BE2C (cell line): ENCODE measurements around the gene DNTT.

Experiments
- DNase-seq: peaks from one replicate; pipeline ENCODE4 v3.0.0-alpha.2; 2020
- H3K27me3 ChIP-seq: fragments of 250-450 bp; sonication (Bioruptor Pico); 2 replicates; pipeline ENCODE4 v1.5.1; 2020; ENCODE audit warnings: mild to moderate bottlenecking
- H3K36me3 ChIP-seq: fragments of 250-450 bp; sonication (Bioruptor Pico); 2 replicates; pipeline ENCODE4 v1.5.1; 2020; ENCODE audit warnings: mild to moderate bottlenecking
- H3K4me1 ChIP-seq: fragments of 250-450 bp; sonication (Bioruptor Pico); 2 replicates; pipeline ENCODE4 v1.5.1; 2020
- H3K4me3 ChIP-seq: 2 replicates; pipeline ENCODE4 v1.5.1; 2011; ENCODE audit warnings: low read depth, low read length
- H3K9me3 ChIP-seq: fragments of 250-450 bp; sonication (Bioruptor Pico); 2 replicates; pipeline ENCODE4 v1.5.1; 2020
- TF ChIP-seq, protein P1 (sequence below): IDR thresholded peaks from 2 replicates; pipeline ENCODE4 v1.5.1; 2012; ENCODE audit warnings: mild to moderate bottlenecking, low read depth, low read length

Gene DNTT

DNA sequence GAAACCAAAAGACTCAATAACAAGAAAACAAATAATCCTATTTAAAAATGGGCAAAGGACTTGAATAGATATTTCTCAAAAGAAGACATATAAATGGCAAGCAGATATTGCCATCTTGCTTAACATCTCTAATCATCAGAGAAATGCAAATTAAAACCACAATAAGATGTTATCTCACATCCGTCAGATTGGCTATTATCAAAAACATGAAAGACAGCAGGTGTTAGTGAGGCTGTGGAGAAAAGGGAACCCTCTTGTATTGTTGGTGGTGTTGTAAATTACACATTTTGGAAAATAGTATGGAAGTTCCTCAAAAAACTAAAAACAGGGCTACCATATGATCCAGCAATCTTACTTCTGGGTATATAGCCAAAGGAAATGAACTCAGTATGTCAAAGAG, 28.9 kb downstream of the DNTT start:
- H3K4me3 ChIP-seq = no peak overlapping the region
- no peaks in the 10 kb centered on the region for H3K4me1 ChIP-seq
- TF ChIP-seq, protein P1, sequence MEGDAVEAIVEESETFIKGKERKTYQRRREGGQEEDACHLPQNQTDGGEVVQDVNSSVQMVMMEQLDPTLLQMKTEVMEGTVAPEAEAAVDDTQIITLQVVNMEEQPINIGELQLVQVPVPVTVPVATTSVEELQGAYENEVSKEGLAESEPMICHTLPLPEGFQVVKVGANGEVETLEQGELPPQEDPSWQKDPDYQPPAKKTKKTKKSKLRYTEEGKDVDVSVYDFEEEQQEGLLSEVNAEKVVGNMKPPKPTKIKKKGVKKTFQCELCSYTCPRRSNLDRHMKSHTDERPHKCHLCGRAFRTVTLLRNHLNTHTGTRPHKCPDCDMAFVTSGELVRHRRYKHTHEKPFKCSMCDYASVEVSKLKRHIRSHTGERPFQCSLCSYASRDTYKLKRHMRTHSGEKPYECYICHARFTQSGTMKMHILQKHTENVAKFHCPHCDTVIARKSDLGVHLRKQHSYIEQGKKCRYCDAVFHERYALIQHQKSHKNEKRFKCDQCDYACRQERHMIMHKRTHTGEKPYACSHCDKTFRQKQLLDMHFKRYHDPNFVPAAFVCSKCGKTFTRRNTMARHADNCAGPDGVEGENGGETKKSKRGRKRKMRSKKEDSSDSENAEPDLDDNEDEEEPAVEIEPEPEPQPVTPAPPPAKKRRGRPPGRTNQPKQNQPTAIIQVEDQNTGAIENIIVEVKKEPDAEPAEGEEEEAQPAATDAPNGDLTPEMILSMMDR = no peak
- no peaks in the 10 kb centered on the region for H3K36me3 ChIP-seq
- H3K27me3 ChIP-seq = no peaks in the 10 kb centered on the region; the same call in 1 of the 2 replicates
- no peaks in the 10 kb centered on the region for H3K9me3 ChIP-seq
- no peak for DNase-seq

DNA sequence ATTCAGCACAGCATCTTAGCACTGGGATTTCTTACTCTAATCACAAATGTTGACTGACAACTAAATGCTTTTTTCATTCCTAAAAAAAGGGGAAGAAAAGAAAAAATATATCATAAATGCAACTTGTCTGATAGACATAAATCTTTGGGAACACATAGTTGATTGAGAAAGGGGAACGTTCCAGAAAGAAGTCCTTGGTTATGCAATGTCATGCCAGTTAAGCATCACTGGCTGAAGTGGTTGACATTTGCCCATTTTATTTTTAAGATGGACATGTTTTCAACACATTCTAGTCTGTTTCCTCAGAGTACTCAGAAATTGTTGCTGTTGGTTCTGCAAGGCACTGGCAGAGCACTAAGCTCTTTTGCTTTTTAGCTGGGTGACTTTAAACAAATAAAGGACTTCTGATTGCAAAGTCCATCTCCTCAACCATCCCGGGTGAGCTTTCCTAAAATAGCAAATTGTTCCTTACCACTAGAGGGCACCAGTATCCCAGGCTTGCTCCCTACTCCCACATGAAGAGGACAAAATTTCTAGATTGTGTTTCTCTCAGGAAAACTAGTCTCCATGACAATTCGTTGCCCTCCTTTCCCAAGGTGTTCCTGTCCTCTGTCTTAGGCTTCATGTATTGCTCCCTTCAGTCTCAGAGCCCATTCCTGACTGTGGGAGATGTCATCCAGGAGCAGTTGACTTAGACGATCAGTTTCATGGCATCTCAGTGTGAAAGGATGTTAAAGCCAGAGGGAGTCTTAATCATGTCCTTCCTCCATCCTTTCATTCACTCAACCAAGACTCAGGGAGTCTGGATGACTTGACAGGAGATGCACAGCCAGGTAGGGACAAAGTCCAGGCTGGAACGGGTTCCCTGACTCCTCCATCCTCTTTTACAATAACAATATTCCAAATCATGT, 30.6 kb downstream of the DNTT start:
- Histone ChIP-seq H3K36me3 (no peaks in the 10 kb centered on the region), H3K4me1 (no peaks in the 10 kb centered on the region), H3K27me3 (no peaks in the 10 kb centered on the region), H3K9me3 (no peaks in the 10 kb centered on the region), H3K4me3 (no peak overlapping the region)
- TF ChIP-seq, protein P1 = peak; percentile 82
- peak; percentile 19 for DNase-seq

DNA sequence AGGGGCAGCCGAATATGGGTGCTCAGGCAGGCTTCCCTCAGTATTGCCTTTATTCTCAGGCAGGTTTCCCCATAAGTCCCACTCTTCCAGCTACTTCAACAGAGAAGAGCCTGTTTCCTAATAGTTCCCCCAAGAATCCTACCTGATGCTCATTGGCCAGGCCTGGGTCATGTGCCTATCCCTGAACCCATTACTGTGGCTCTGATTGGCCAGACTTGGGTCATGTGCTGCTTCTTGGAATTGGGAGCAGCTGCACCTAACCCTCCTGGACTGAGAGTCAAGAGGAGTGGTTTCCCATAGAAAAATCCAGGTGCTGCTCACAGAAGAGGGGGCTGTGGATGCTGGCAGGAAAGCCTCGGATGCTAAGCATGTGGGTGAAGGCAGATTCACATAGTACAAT, 32.9 kb downstream of the DNTT start:
- DNase-seq = no peak
- no peak overlapping the region for H3K4me3 ChIP-seq
- no peaks in the 10 kb centered on the region for H3K4me1 ChIP-seq
- no peaks in the 10 kb centered on the region for H3K27me3 ChIP-seq
- TF ChIP-seq, protein P1 = no peak
- H3K36me3 ChIP-seq = no peaks in the 10 kb centered on the region
- no peaks in the 10 kb centered on the region for H3K9me3 ChIP-seq

DNA sequence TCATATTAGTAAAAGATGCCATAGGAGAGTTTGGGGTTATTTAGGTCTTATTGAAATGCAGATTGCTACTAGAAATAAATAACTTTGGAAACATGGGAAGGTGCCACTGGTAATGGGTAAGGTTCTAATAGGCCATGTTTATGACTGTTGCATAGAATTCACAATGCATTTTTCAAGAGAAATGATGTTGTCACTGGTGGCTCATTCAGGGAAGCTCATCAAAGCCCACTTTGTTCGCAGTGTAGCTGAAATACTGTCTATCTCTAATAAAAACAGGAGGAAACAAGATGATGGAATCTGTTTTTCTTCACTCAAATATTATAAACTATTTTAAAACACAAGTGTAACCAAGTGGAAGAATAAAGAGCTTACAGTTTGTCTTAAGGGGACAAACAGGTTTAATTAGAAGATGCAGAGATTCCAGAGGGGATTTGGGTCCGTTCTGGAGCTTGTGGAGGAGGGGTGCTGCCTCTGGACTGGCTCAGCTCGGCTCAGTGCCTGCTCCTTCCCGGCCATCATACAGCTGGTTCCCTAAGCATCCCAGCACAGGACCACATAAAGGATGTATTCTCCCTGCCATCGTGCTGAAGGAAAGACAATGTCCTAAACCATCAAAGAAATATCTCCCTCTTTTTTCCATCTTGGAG, 34.2 kb downstream of the DNTT start:
- TF ChIP-seq, protein P1 = no peak
- Histone ChIP-seq H3K9me3 (no peaks in the 10 kb centered on the region), H3K4me3 (no peak overlapping the region), H3K27me3 (no peaks in the 10 kb centered on the region), H3K36me3 (no peaks in the 10 kb centered on the region), H3K4me1 (no peaks in the 10 kb centered on the region)
- no peak for DNase-seq

DNA sequence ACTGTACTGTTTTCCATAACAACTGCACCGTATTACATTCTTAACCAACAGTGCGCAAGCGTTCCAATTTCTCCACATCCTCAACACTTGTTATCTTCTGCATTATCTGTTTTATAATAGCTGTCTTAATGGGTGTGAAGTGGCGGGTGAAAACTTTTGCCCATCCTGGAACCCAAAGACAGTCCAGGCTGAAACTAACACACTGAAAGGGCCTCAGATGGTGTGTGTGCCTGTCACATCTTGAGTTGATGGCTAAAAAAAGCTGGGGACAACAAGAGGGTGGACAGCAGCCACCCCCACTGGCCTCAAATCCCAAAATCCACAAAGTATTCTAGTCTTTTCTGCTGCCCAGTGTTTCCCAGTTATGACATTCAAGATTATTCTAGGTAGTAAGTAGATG, 35.1 kb downstream of the DNTT start:
- H3K4me3 ChIP-seq = no peak overlapping the region
- no peaks in the 10 kb centered on the region for H3K27me3 ChIP-seq
- H3K36me3 ChIP-seq = no peaks in the 10 kb centered on the region
- TF ChIP-seq, protein P1 = no peak
- no peaks in the 10 kb centered on the region for H3K4me1 ChIP-seq
- no peak for DNase-seq
- H3K9me3 ChIP-seq = no peaks in the 10 kb centered on the region
